IMR-90 (cell line): Measurements from ENCODE around the gene KMT2E. TPM values are rescaled to one million over a fixed set of nuclear protein-coding genes. Genes with fewer than 3 reads are reported as not detected.
"Not testable (repeated sequence)": the region's sequence is repeated elsewhere in the genome, so short reads cannot be mapped to it uniquely, and the experiment has no call there.

ENCODE experiments used
- ATAC-seq: fragments of 200-7000 bp; cut with Tn5 transposase; 2 replicates; pipeline ENCODE4 v1.9.1; 2020; ENCODE audit warnings: low read depth, mild to moderate bottlenecking, moderate library complexity
- BruUV-seq: library from RNA; stranded (reverse); fragments of 400-500 nt; replicated peaks from 2 replicates; lab custom pipeline; 2021; lab: Mats Ljungman, UMichigan
- CTCF ChIA-PET: fragments of 300-600 bp; formaldehyde crosslinking; extraction: SDS; loops from one replicate; lab custom pipeline; 2021; ENCODE audit warnings: antibody characterized with exemption; lab: Yijun Ruan, JAX
- POLR2A ChIA-PET: fragments of 300-600 bp; sonication (Branson Sonifier 250); formaldehyde crosslinking; loops from one replicate; lab custom pipeline; 2022; ENCODE audit warnings: antibody characterized with exemption; ENCODE audit not compliant: unreplicated experiment; lab: Charles Lee
- DNase-seq: peaks from one replicate; pipeline ENCODE4 v3.0.0; 2013
- H2AFZ ChIP-seq: replicated peaks from 2 replicates; pipeline ENCODE3; 2013; ENCODE audit warnings: low read length, mild to moderate bottlenecking; ENCODE audit not compliant: poor library complexity
- H2AK5ac ChIP-seq: 2 replicates; pipeline ENCODE4 v1.6.1; 2013; ENCODE audit warnings: low read depth, low read length, inconsistent platforms
- H2AK9ac ChIP-seq: replicated peaks from 2 replicates; pipeline ENCODE3; 2013; ENCODE audit warnings: mild to moderate bottlenecking, low read depth, low read length, moderate library complexity; ENCODE audit not compliant: poor library complexity
- H2BK120ac ChIP-seq: 2 replicates; pipeline ENCODE4 v1.6.1; 2013; ENCODE audit warnings: low read depth, low read length, inconsistent platforms
- H2BK15ac ChIP-seq: 3 replicates; pipeline ENCODE4 v1.6.1; 2013; ENCODE audit warnings: low read depth, low read length, inconsistent platforms
- H2BK20ac ChIP-seq: 2 replicates; pipeline ENCODE4 v1.6.1; 2013; ENCODE audit warnings: low read depth, mild to moderate bottlenecking, inconsistent platforms, low read length, moderate library complexity
- H2BK5ac ChIP-seq: 2 replicates; pipeline ENCODE4 v1.6.1; 2013; ENCODE audit warnings: mild to moderate bottlenecking, low read depth, low read length, inconsistent platforms; ENCODE audit not compliant: poor library complexity, severe bottlenecking
- H3K14ac ChIP-seq: replicated peaks from 2 replicates; pipeline ENCODE4 v1.6.1; 2013; ENCODE audit warnings: low read depth, low read length, inconsistent platforms
- H3K18ac ChIP-seq: 2 replicates; pipeline ENCODE4 v1.6.1; 2013; ENCODE audit warnings: low read depth, low read length, control low read depth
- H3K23ac ChIP-seq: 2 replicates; pipeline ENCODE4 v1.6.1; 2013; ENCODE audit warnings: low read depth, low read length, inconsistent platforms
- H3K27ac ChIP-seq: 2 replicates; pipeline ENCODE4 v1.5.1; 2013; ENCODE audit warnings: mild to moderate bottlenecking, control low read depth, low read length; ENCODE audit not compliant: insufficient read depth
- H3K27me3 ChIP-seq: 2 replicates; pipeline ENCODE4 v1.6.1; 2013; ENCODE audit warnings: low read length; ENCODE audit not compliant: control insufficient read depth, insufficient read depth
- H3K36me3 ChIP-seq: 2 replicates; pipeline ENCODE4 v1.6.1; 2013; ENCODE audit warnings: low read length, mixed read lengths; ENCODE audit not compliant: control insufficient read depth, insufficient read depth
- H3K4ac ChIP-seq: 2 replicates; pipeline ENCODE4 v1.6.1; 2013; ENCODE audit warnings: low read depth, low read length, inconsistent platforms
- H3K4me1 ChIP-seq: 2 replicates; pipeline ENCODE4 v1.6.1; 2013; ENCODE audit warnings: low read length, mixed read lengths; ENCODE audit not compliant: control insufficient read depth, insufficient read depth
- H3K4me2 ChIP-seq: 2 replicates; pipeline ENCODE4 v1.6.1; 2013; ENCODE audit warnings: low read depth, mild to moderate bottlenecking, control low read depth, low read length, moderate library complexity
- H3K4me3 ChIP-seq: 2 replicates; pipeline ENCODE4 v1.5.1; 2013; ENCODE audit warnings: low read depth, mild to moderate bottlenecking, control low read depth, low read length, moderate library complexity; ENCODE audit not compliant: insufficient read depth
- H3K56ac ChIP-seq: 2 replicates; pipeline ENCODE4 v1.6.1; 2013; ENCODE audit warnings: low read length, inconsistent platforms; ENCODE audit not compliant: insufficient read depth; ENCODE audit errors: extremely low read depth
- H3K79me1 ChIP-seq, 2 experiments: 2 replicates each; pipeline ENCODE4 v1.6.1; 2013; ENCODE audit warnings: low read length in 2 of 2, inconsistent platforms in 1 of 2, low read depth in 1 of 2
- H3K9ac ChIP-seq: 2 replicates; pipeline ENCODE4 v1.6.1; 2013; ENCODE audit warnings: low read depth, low read length, control low read depth
- H3K9me1 ChIP-seq: 2 replicates; pipeline ENCODE4 v1.6.1; 2013; ENCODE audit warnings: low read length, inconsistent platforms; ENCODE audit not compliant: insufficient read depth
- H3K9me3 ChIP-seq: 2 replicates; pipeline ENCODE4 v1.6.1; 2013; ENCODE audit warnings: low read length; ENCODE audit not compliant: control insufficient read depth, insufficient read depth
- H4K20me1 ChIP-seq: 2 replicates; pipeline ENCODE4 v1.6.1; 2013; ENCODE audit warnings: low read length, inconsistent platforms; ENCODE audit not compliant: insufficient read depth
- H4K5ac ChIP-seq: 2 replicates; pipeline ENCODE4 v1.6.1; 2013; ENCODE audit warnings: mild to moderate bottlenecking, low read depth, low read length, control low read depth
- H4K8ac ChIP-seq, 2 experiments: 2 replicates each; pipeline ENCODE4 v1.6.1; 2013; ENCODE audit warnings: low read depth in 2 of 2, low read length in 2 of 2, control low read depth in 1 of 2, inconsistent platforms in 1 of 2
- H4K91ac ChIP-seq: 2 replicates; pipeline ENCODE4 v1.6.1; 2013; ENCODE audit warnings: low read depth, low read length, inconsistent platforms; ENCODE audit not compliant: insufficient read depth
- WGBS, 2 experiments: methylation state at CpG; one replicate each; pipeline versions ENCODE4 v1.1.5 to v1.1.7; 2013; ENCODE audit warnings: missing lambda C conversion rate in 2 of 2; ENCODE audit not compliant: insufficient read length in 1 of 2; ENCODE audit errors: extremely low coverage in 2 of 2; 5-methylcytosine and 5-hydroxymethylcytosine counted together
- dilution Hi-C: fragments of 300-500 bp; cut with HindIII; formaldehyde crosslinking; loops from one replicate; pipeline ENCODE4 v1.14.3; 2018; ENCODE audit warnings: low sequenced_read_pairs; ENCODE audit not compliant: unreplicated experiment
- in situ Hi-C: fragments of 300-500 bp; cut with MboI; formaldehyde crosslinking; loops from 3 replicates; pipeline ENCODE4 v1.14.3; 2019; ENCODE audit warnings: low sequenced_read_pairs, inconsistent platforms, mixed read lengths
- intact Hi-C: fragments of 100-400 bp; cut with micrococcal nuclease; formaldehyde crosslinking; loops from 2 replicates; pipeline ENCODE4 v1.10.0; 2022
- polyA plus RNA-seq, 3 experiments: library from polyadenylated mRNA; depleted of rRNA; stranded (reverse); fragments of >200 nt; gene quantifications; 2 replicates each; pipeline ENCODE4 v1.2.3, GENCODE V29; 2012; ENCODE audit warnings: low replicate concordance in 1 of 3
- total RNA-seq: library from RNA; depleted of rRNA; stranded (reverse); fragments of >200 nt; gene quantifications from 2 replicates; pipeline ENCODE4 v1.2.3, GENCODE V29; 2012

Gene KMT2E
- total and polyA plus RNA-seq, 2 of the 4 experiments (the other 2 are of a cell fraction): 16.8 to 79.2 TPM

DNA sequence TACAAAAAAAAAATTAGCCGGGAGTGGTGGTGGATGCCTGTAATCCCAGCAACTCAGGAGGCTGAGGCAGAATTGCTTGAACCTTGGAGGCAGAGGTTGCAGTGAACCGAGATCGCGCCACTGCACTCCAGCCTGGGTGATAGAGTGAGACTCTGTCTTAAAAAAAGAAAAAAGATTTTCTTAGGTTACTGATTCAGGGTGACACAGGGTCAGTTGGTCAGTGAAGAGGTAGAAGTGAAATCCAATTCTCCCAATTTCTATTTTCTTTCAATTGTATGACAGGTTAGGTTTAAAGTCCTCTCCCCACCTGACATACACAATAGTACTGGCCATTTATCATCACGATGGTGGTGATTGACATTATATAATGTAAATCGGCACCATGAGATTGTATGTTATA lies 38.5 kb upstream of the KMT2E start:
- H3K14ac ChIP-seq, DNase-seq, H3K9ac ChIP-seq, H3K9me3 ChIP-seq, intact Hi-C loops, H4K91ac ChIP-seq, H4K5ac ChIP-seq, H3K56ac ChIP-seq, H2AK5ac ChIP-seq, H3K27ac ChIP-seq, dilution Hi-C loops, H2BK120ac ChIP-seq, H2AFZ ChIP-seq, CTCF ChIA-PET, H3K4ac ChIP-seq, H4K8ac ChIP-seq, ATAC-seq, H3K36me3 ChIP-seq, H3K23ac ChIP-seq, POLR2A ChIA-PET, H3K18ac ChIP-seq, H2BK15ac ChIP-seq, H2BK5ac ChIP-seq, H3K4me3 ChIP-seq, H2AK9ac ChIP-seq, H4K20me1 ChIP-seq, H3K27me3 ChIP-seq, H2BK20ac ChIP-seq, in situ Hi-C loops, BruUV-seq, H3K4me2 ChIP-seq: not testable (repeated sequence)
- WGBS, 2 experiments: no CpG with 5 or more reads among the region's 6 CpGs
- peaks cover 19% of the 10 kb centered on the region for H3K9me1 ChIP-seq
- H3K79me1 ChIP-seq: peaks cover 13 to 40% of the 10 kb centered on the region in 2 experiments; a peak in 3 of 4 replicates
- H3K4me1 ChIP-seq: peaks cover 31% of the 10 kb centered on the region
